Germinal center (tissue), 1 donor: ENCODE measurements around the gene NUDT1.

ENCODE experiments used
- DNase-seq: peaks from one replicate; pipeline ENCODE4 v3.0.0; 2012; ENCODE audit warnings: mixed read lengths, low spot score

The NUDT1 gene

GRCh38 chr7:2224491-2224928 lies 17.5 kb upstream of the NUDT1 start:
- no peak for DNase-seq

GRCh38 chr7:2224934-2225333 lies 17.1 kb upstream of the NUDT1 start:
- DNase-seq = no peak

GRCh38 chr7:2225336-2225735 lies 16.7 kb upstream of the NUDT1 start:
- no peak for DNase-seq

GRCh38 chr7:2225830-2226229 lies 16.2 kb upstream of the NUDT1 start:
- no peak for DNase-seq

- DNase-seq = no peak
Measured at GRCh38 chr7:2227699-2228098, 14.3 kb upstream of the NUDT1 start.

- DNase-seq = no peak
Measured at GRCh38 chr7:2228921-2229320, 13.1 kb upstream of the NUDT1 start.

- DNase-seq = no peak
Measured at GRCh38 chr7:2229467-2229866, 12.6 kb upstream of the NUDT1 start.

- DNase-seq = no peak
Measured at GRCh38 chr7:2230226-2230625, 11.8 kb upstream of the NUDT1 start.

GRCh38 chr7:2230882-2231281 lies 11.1 kb upstream of the NUDT1 start:
- no peak for DNase-seq

GRCh38 chr7:2231992-2232765 lies 9.8 kb upstream of the NUDT1 start:
- DNase-seq = peak; percentile 65

- DNase-seq = peak; percentile 88
Measured at GRCh38 chr7:2232766-2233520, 9.1 kb upstream of the NUDT1 start, which contains the start of gene MAD1L1. MAD1L1 (minus strand) TSS chr7:2232945; CDS start chr7:2230133, 2,812 bp downstream.

- DNase-seq = no peak
Measured at GRCh38 chr7:2233926-2234325, 8.1 kb upstream of the NUDT1 start.

GRCh38 chr7:2237109-2237602 lies 4.9 kb upstream of the NUDT1 start:
- peak; percentile 82 for DNase-seq

GRCh38 chr7:2239242-2239641 lies 2.8 kb upstream of the NUDT1 start:
- DNase-seq = no peak

- DNase-seq = peak; percentile 44
Measured at GRCh38 chr7:2242541-2243429, 759 bp downstream of the NUDT1 start.

- no peak for DNase-seq
Measured at GRCh38 chr7:2243458-2243857, 1.4 kb downstream of the NUDT1 start.

- no peak for DNase-seq
Measured at GRCh38 chr7:2244404-2244995, 2.5 kb downstream of the NUDT1 start.

- no peak for DNase-seq
Measured at GRCh38 chr7:2245883-2246675, 4.1 kb downstream of the NUDT1 start.

- peak; percentile 58 for DNase-seq
Measured at GRCh38 chr7:2247141-2247995, 5.3 kb downstream of the NUDT1 start.
